K562 (cell line): ENCODE data around the gene CTDSP1. TPM values are rescaled to one million over a fixed set of nuclear protein-coding genes. Genes with fewer than 3 reads are reported as not detected.

Experiments
- CBX3 ChIP-seq, 2 experiments: IDR thresholded peaks; 1 replicate in 1 of 2; 2 replicates in 1 of 2; pipeline ENCODE4 v1.6.1; 2012; ENCODE audit warnings: inconsistent platforms in 2 of 2, low read length in 2 of 2, borderline replicate concordance in 1 of 2, control low read depth in 1 of 2
- CREB1 ChIP-seq, 2 experiments: sonication (generic) in 1 of 2; formaldehyde crosslinking in 1 of 2; IDR thresholded peaks; 2 replicates each; pipeline versions ENCODE4 v1.6.1 to v1.8.0; 2012 to 2022; ENCODE audit warnings: inconsistent platforms in 1 of 2, mild to moderate bottlenecking in 1 of 2, missing genetic modification reagents in 1 of 2, moderate library complexity in 1 of 2
- HDGF ChIP-seq: fragments of 450-650 bp; IDR thresholded peaks from 2 replicates; pipeline ENCODE4 v1.6.1; 2016
- HMG20B ChIP-seq: fragments of 250-450 bp; sonication (Bioruptor Pico); IDR thresholded peaks from 2 replicates; pipeline ENCODE4 v1.5.0; 2021; ENCODE audit warnings: mild to moderate bottlenecking
- JUNB ChIP-seq: fragments of 450-650 bp; formaldehyde crosslinking; conservative IDR thresholded peaks from 2 replicates; pipeline ENCODE4 v1.4.0; 2020; ENCODE audit warnings: mild to moderate bottlenecking
- KAT8 ChIP-seq: fragments of 450-650 bp; IDR thresholded peaks from 2 replicates; pipeline ENCODE4 v1.6.1; 2016; ENCODE audit warnings: low read depth, mild to moderate bottlenecking
- L3MBTL2 ChIP-seq: fragments of 450-650 bp; IDR thresholded peaks from 2 replicates; pipeline ENCODE4 v1.6.1; 2016; ENCODE audit warnings: mild to moderate bottlenecking, moderate library complexity
- MYC ChIP-seq, 2 experiments: fragments of 250-450 bp in 1 of 2; sonication (Bioruptor Pico) in 1 of 2; IDR thresholded peaks; 2 replicates each; pipeline versions ENCODE4 v1.5.1 to v1.6.1; 2012 to 2021; ENCODE audit warnings: low read depth in 2 of 2, borderline replicate concordance in 1 of 2, improper control_type of control experiment in 1 of 2, low read length in 1 of 2, mild to moderate bottlenecking in 1 of 2, moderate library complexity in 1 of 2
- POLR2G ChIP-seq: fragments of 200-400 bp; formaldehyde crosslinking; IDR thresholded peaks from 2 replicates; pipeline ENCODE4 v1.6.1; 2017; ENCODE audit warnings: low read depth, mild to moderate bottlenecking, antibody characterized with exemption, low read length, moderate library complexity
- RUNX1 ChIP-seq: sonication (generic); IDR thresholded peaks from 2 replicates; pipeline ENCODE4 v1.6.1; 2016; ENCODE audit warnings: antibody characterized with exemption, low read depth
- SETDB1 ChIP-seq: IDR thresholded peaks from one replicate; pipeline ENCODE4 v1.6.1; 2012; ENCODE audit warnings: low read length, control low read depth, inconsistent platforms
- SIX5 ChIP-seq, 2 experiments: IDR thresholded peaks; 2 replicates each; pipeline ENCODE4 v1.6.1; 2011; ENCODE audit warnings: low read length in 2 of 2, borderline replicate concordance in 1 of 2, low read depth in 1 of 2, mild to moderate bottlenecking in 1 of 2, moderate library complexity in 1 of 2; ENCODE audit not compliant: insufficient read depth in 1 of 2
- ZFX ChIP-seq: sonication (generic); formaldehyde crosslinking; IDR thresholded peaks from 2 replicates; pipeline ENCODE4 v1.8.0; 2022; ENCODE audit warnings: mild to moderate bottlenecking, missing genetic modification reagents, moderate library complexity
- polyA plus RNA-seq, 8 experiments: library from polyadenylated mRNA; depleted of rRNA in 4 of 8; stranded (reverse) in 5 of 8; unstranded in 3 of 8; fragments of >200 nt; fragmentation: Nextera tagmentation in 2 of 8; fragmentation: Illumina TruSeq in 1 of 8; extraction: Ambion mirVana in 2 of 8; extraction: Trizol in 1 of 8; gene quantifications; 2 replicates each; pipeline versions ENCODE4 v1.2.1 to v1.2.3, GENCODE V29; 2011 to 2014; ENCODE audit warnings: inconsistent platforms in 1 of 8, missing spikeins in 1 of 8
- total RNA-seq, 7 experiments: library from RNA; depleted of rRNA in 6 of 7; stranded (reverse); fragments of >200 nt in 6 of 7; fragmentation: Illumina TruSeq in 2 of 7; extraction: Trizol in 2 of 7; gene quantifications; 2 replicates each; pipeline versions ENCODE4 v1.2.1 to v1.2.3, GENCODE V29; 2011 to 2021; ENCODE audit warnings: low replicate concordance in 1 of 7
- TF ChIP-seq, protein P1 (sequence below), 2 experiments: fragments of 200-800 bp in 1 of 2; sonication (Bioruptor generic) in 1 of 2; sonication (generic) in 1 of 2; formaldehyde crosslinking in 1 of 2; IDR thresholded peaks in 1 of 2; conservative IDR thresholded peaks in 1 of 2; 2 replicates each; pipeline versions ENCODE4 v1.5.0 to v1.6.1; 2016 to 2020; ENCODE audit warnings: missing compliant biosample characterization in 1 of 2, missing genetic modification characterization in 1 of 2, missing genetic modification reagents in 1 of 2
- TF ChIP-seq, protein P2 (sequence below): fragments of 250-450 bp; sonication (Bioruptor Pico); IDR thresholded peaks from 2 replicates; pipeline ENCODE4 v1.5.0; 2021
- TF ChIP-seq, protein P3 (sequence below): IDR thresholded peaks from 2 replicates; pipeline ENCODE4 v1.6.1; 2011; ENCODE audit not compliant: insufficient read length; ENCODE audit errors: extremely low read depth
- TF ChIP-seq, protein P4 (sequence below): fragments of 250-450 bp; sonication (Bioruptor Pico); IDR thresholded peaks from 2 replicates; pipeline ENCODE4 v1.8.0; 2022; ENCODE audit warnings: inconsistent platforms
- TF ChIP-seq, protein P5 (sequence below): fragments of 250-450 bp; sonication (Bioruptor Pico); IDR thresholded peaks from 2 replicates; pipeline ENCODE4 v1.4.0; 2020
- TF ChIP-seq, protein P6 (sequence below): fragments of 450-650 bp; IDR thresholded peaks from 2 replicates; pipeline ENCODE4 v1.6.1; 2016; ENCODE audit warnings: borderline replicate concordance

Gene CTDSP1
- total and polyA plus RNA-seq, 9 of the 15 experiments (the other 6 are each of a cell fraction or from before 2014, with no cell fraction given) = 2.4 to 74.8 (median 45.8) TPM

DNA sequence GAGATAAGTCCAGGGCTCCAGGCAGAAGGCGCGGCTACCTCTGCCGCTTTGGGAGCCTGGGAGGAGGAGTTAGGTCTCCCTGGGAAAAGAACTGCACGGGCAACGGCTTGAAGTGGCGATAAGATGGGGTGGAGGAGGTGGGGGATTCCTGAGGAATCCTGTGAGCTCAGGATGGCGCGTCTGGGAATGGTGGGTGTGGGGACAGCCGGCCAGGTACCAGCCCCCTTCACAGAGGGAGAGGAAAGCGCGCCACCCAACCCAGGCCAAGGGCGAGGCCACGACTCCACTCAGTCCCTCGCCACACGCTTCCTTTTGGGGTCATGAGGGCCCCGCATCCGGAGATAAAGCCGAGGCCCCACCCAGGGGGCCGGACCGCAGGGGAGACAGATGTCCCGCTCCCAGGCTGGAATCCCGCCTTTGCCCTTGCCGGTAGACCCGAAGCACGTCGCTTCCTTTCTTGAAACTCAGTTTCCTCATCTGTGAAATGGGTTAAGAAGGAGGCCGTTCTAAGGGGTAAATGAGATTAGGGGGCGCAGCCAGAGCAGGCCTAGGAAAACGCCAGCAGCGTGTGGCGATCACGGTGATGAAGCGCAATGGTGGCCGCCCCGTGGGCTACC is 1.7 kb upstream of the CTDSP1 start (continued):
- TF ChIP-seq, protein P1, sequence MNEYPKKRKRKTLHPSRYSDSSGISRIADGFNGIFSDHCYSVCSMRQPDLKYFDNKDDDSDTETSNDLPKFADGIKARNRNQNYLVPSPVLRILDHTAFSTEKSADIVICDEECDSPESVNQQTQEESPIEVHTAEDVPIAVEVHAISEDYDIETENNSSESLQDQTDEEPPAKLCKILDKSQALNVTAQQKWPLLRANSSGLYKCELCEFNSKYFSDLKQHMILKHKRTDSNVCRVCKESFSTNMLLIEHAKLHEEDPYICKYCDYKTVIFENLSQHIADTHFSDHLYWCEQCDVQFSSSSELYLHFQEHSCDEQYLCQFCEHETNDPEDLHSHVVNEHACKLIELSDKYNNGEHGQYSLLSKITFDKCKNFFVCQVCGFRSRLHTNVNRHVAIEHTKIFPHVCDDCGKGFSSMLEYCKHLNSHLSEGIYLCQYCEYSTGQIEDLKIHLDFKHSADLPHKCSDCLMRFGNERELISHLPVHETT (CRISPR knock-in tag; conservative IDR thresholded peaks at IDR 0.05 in 1 of 2, IDR thresholded peaks at IDR 0.05 in 1 of 2) = no peak
- TF ChIP-seq, protein P2, sequence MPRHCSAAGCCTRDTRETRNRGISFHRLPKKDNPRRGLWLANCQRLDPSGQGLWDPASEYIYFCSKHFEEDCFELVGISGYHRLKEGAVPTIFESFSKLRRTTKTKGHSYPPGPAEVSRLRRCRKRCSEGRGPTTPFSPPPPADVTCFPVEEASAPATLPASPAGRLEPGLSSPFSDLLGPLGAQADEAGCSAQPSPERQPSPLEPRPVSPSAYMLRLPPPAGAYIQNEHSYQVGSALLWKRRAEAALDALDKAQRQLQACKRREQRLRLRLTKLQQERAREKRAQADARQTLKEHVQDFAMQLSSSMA = 0 out of 2 replicates have a peak, but pooled peaks have one; percentile 9
- TF ChIP-seq ZFX (CRISPR knock-in tag) (no peak; the same call in 1 of the 2 replicates), SIX5 (IDR thresholded peaks at IDR 0.05; ENCODE audit: borderline replicate concordance in 1 of 2, insufficient read depth in 1 of 2, low read depth in 1 of 2, low read length in 2 of 2) (no peak), SETDB1 (no peak), CBX3 (IDR thresholded peaks at IDR 0.05; ENCODE audit: borderline replicate concordance in 1 of 2, low read length in 2 of 2) (no peak), KAT8 (no peak), HMG20B (no peak), L3MBTL2 (peak; percentile 48; the same call in 1 of the 2 replicates), MYC (IDR thresholded peaks at IDR 0.05; ENCODE audit: low read depth, low read length) (peak; percentile 83), MYC (CRISPR knock-in tag; IDR thresholded peaks at IDR 0.05; ENCODE audit: borderline replicate concordance, low read depth) (peak; percentile 58; the same call in 1 of the 2 replicates), POLR2G (peak; percentile 90), CREB1 (IDR thresholded peaks at IDR 0.05) (no peak), CREB1 (CRISPR knock-in tag; IDR thresholded peaks at IDR 0.05) (no peak), HDGF (no peak), RUNX1 (no peak), JUNB (CRISPR knock-in tag) (no peak)
- TF ChIP-seq, protein P3, sequence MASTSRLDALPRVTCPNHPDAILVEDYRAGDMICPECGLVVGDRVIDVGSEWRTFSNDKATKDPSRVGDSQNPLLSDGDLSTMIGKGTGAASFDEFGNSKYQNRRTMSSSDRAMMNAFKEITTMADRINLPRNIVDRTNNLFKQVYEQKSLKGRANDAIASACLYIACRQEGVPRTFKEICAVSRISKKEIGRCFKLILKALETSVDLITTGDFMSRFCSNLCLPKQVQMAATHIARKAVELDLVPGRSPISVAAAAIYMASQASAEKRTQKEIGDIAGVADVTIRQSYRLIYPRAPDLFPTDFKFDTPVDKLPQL = no peak
- TF ChIP-seq, protein P4, sequence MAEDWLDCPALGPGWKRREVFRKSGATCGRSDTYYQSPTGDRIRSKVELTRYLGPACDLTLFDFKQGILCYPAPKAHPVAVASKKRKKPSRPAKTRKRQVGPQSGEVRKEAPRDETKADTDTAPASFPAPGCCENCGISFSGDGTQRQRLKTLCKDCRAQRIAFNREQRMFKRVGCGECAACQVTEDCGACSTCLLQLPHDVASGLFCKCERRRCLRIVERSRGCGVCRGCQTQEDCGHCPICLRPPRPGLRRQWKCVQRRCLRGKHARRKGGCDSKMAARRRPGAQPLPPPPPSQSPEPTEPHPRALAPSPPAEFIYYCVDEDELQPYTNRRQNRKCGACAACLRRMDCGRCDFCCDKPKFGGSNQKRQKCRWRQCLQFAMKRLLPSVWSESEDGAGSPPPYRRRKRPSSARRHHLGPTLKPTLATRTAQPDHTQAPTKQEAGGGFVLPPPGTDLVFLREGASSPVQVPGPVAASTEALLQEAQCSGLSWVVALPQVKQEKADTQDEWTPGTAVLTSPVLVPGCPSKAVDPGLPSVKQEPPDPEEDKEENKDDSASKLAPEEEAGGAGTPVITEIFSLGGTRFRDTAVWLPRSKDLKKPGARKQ (CRISPR knock-in tag) = no peak
- TF ChIP-seq, protein P5, sequence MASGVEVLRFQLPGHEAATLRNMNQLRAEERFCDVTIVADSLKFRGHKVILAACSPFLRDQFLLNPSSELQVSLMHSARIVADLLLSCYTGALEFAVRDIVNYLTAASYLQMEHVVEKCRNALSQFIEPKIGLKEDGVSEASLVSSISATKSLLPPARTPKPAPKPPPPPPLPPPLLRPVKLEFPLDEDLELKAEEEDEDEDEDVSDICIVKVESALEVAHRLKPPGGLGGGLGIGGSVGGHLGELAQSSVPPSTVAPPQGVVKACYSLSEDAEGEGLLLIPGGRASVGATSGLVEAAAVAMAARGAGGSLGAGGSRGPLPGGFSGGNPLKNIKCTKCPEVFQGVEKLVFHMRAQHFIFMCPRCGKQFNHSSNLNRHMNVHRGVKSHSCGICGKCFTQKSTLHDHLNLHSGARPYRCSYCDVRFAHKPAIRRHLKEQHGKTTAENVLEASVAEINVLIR (CRISPR knock-in tag) = no peak
- TF ChIP-seq, protein P6, sequence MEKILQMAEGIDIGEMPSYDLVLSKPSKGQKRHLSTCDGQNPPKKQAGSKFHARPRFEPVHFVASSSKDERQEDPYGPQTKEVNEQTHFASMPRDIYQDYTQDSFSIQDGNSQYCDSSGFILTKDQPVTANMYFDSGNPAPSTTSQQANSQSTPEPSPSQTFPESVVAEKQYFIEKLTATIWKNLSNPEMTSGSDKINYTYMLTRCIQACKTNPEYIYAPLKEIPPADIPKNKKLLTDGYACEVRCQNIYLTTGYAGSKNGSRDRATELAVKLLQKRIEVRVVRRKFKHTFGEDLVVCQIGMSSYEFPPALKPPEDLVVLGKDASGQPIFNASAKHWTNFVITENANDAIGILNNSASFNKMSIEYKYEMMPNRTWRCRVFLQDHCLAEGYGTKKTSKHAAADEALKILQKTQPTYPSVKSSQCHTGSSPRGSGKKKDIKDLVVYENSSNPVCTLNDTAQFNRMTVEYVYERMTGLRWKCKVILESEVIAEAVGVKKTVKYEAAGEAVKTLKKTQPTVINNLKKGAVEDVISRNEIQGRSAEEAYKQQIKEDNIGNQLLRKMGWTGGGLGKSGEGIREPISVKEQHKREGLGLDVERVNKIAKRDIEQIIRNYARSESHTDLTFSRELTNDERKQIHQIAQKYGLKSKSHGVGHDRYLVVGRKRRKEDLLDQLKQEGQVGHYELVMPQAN = peak; percentile 39; the same call in 1 of the 2 replicates
